ENCODE data around the gene RASA3. TPM values are rescaled to one million over a fixed set of nuclear protein-coding genes. Genes with fewer than 3 reads are reported as not detected.

Gene RASA3
- total and polyA plus RNA-seq, 9 of the 15 experiments (the other 6 are each of a cell fraction or from before 2014, with no cell fraction given): 0.72 to 25.3 (median 14.4) TPM

DNA sequence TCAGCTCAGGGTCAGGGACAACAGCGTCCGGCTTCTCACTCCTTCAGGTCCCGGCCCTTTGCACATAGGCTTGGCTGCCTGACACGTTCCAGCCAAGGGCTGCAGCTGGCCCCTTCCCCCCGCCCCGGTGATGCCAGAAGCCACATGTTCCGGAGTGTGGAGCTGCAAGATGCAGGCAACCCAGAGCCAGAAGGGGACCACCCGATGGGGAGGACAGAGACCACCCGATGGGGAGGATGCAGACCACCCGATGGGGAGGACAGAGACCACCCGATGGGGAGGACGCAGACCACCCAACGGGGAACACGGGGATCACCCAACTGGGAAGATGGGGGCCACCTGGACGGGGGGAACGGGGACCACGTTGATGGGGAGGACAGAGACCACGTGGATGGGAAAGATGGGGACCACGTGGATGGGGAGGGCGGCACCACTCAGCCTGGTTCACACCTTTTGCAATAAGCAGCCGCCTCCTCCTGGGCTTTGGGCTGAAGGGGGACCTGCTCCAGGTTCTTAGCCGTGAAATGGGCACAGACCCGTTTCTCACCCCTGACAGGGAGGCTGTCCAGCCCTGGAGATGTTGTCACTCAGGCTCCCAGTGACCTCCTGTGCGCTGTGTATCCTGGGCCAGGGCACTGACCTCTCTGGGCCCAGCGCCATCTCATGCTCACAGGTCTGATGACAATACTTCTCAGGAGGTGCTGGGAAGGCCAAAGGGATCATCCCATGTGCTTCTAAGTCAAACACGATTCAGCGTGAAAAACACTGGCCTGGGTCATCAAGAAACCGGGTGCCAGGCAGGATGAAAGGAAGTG lies 193.1 kb downstream of the RASA3 start (continued):
- TF ChIP-seq, protein P1, sequence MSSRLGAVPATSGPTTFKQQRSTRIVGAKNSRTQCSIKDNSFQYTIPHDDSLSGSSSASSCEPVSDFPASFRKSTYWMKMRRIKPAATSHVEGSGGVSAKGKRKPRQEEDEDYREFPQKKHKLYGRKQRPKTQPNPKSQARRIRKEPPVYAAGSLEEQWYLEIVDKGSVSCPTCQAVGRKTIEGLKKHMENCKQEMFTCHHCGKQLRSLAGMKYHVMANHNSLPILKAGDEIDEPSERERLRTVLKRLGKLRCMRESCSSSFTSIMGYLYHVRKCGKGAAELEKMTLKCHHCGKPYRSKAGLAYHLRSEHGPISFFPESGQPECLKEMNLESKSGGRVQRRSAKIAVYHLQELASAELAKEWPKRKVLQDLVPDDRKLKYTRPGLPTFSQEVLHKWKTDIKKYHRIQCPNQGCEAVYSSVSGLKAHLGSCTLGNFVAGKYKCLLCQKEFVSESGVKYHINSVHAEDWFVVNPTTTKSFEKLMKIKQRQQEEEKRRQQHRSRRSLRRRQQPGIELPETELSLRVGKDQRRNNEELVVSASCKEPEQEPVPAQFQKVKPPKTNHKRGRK (tag; IDR thresholded peaks at IDR 0.05): no peak
- TF ChIP-seq, protein P2, sequence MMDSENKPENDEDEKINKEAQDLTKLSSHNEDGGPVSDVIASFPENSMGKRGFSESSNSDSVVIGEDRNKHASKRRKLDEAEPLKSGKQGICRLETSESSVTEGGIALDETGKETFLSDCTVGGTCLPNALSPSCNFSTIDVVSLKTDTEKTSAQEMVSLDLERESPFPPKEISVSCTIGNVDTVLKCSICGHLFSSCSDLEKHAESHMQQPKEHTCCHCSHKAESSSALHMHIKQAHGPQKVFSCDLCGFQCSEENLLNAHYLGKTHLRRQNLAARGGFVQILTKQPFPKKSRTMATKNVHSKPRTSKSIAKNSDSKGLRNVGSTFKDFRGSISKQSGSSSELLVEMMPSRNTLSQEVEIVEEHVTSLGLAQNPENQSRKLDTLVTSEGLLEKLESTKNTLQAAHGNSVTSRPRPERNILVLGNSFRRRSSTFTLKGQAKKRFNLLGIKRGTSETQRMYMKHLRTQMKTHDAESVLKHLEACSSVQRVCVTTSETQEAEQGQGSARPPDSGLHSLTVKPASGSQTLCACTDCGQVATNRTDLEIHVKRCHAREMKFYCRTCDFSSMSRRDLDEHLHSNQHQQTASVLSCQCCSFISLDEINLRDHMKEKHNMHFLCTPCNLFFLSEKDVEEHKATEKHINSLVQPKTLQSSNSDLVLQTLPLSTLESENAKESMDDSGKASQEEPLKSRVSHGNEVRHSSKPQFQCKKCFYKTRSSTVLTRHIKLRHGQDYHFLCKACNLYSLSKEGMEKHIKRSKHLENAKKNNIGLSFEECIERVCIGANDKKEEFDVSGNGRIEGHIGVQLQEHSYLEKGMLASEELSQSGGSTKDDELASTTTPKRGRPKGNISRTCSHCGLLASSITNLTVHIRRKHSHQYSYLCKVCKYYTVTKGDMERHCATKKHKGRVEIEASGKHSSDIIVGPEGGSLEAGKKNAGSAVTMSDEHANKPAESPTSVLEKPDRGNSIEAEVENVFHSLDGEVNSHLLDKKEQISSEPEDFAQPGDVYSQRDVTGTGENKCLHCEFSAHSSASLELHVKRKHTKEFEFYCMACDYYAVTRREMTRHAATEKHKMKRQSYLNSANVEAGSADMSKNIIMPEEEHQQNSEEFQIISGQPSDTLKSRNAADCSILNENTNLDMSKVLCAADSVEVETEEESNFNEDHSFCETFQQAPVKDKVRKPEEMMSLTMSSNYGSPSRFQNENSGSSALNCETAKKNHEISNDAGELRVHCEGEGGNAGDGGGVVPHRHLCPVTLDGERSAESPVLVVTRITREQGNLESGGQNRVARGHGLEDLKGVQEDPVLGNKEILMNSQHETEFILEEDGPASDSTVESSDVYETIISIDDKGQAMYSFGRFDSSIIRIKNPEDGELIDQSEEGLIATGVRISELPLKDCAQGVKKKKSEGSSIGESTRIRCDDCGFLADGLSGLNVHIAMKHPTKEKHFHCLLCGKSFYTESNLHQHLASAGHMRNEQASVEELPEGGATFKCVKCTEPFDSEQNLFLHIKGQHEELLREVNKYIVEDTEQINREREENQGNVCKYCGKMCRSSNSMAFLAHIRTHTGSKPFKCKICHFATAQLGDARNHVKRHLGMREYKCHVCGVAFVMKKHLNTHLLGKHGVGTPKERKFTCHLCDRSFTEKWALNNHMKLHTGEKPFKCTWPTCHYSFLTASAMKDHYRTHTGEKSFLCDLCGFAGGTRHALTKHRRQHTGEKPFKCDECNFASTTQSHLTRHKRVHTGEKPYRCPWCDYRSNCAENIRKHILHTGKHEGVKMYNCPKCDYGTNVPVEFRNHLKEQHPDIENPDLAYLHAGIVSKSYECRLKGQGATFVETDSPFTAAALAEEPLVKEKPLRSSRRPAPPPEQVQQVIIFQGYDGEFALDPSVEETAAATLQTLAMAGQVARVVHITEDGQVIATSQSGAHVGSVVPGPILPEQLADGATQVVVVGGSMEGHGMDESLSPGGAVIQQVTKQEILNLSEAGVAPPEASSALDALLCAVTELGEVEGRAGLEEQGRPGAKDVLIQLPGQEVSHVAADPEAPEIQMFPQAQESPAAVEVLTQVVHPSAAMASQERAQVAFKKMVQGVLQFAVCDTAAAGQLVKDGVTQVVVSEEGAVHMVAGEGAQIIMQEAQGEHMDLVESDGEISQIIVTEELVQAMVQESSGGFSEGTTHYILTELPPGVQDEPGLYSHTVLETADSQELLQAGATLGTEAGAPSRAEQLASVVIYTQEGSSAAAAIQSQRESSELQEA (IDR thresholded peaks at IDR 0.05; ENCODE audit: low read depth): no peak
- no peak for TF ChIP-seq HMG20B (CRISPR knock-in tag; IDR thresholded peaks at IDR 0.05)
- TF ChIP-seq, protein P3, sequence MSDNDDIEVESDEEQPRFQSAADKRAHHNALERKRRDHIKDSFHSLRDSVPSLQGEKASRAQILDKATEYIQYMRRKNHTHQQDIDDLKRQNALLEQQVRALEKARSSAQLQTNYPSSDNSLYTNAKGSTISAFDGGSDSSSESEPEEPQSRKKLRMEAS (CRISPR knock-in tag; IDR thresholded peaks at IDR 0.05): peak; percentile 46
- TF ChIP-seq, protein P4, sequence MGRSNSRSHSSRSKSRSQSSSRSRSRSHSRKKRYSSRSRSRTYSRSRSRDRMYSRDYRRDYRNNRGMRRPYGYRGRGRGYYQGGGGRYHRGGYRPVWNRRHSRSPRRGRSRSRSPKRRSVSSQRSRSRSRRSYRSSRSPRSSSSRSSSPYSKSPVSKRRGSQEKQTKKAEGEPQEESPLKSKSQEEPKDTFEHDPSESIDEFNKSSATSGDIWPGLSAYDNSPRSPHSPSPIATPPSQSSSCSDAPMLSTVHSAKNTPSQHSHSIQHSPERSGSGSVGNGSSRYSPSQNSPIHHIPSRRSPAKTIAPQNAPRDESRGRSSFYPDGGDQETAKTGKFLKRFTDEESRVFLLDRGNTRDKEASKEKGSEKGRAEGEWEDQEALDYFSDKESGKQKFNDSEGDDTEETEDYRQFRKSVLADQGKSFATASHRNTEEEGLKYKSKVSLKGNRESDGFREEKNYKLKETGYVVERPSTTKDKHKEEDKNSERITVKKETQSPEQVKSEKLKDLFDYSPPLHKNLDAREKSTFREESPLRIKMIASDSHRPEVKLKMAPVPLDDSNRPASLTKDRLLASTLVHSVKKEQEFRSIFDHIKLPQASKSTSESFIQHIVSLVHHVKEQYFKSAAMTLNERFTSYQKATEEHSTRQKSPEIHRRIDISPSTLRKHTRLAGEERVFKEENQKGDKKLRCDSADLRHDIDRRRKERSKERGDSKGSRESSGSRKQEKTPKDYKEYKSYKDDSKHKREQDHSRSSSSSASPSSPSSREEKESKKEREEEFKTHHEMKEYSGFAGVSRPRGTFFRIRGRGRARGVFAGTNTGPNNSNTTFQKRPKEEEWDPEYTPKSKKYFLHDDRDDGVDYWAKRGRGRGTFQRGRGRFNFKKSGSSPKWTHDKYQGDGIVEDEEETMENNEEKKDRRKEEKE (IDR thresholded peaks at IDR 0.05; ENCODE audit: borderline replicate concordance in 1 of 2, control insufficient read depth in 1 of 2, low read depth in 2 of 2, low read length in 1 of 2): no peak
- TF ChIP-seq ZBTB8A (IDR thresholded peaks at IDR 0.05; ENCODE audit: partially characterized antibody): no peak
- no peak for TF ChIP-seq ZNF146 (CRISPR knock-in tag; IDR thresholded peaks at IDR 0.05; ENCODE audit: unreplicated experiment)
- TF ChIP-seq PPARD (CRISPR knock-in tag; IDR thresholded peaks at IDR 0.05): no peak
- TF ChIP-seq ZNF311 (CRISPR knock-in tag; IDR thresholded peaks at IDR 0.05): no peak
- peak; percentile 68 for TF ChIP-seq ZNF263 (CRISPR knock-in tag; IDR thresholded peaks at IDR 0.05; ENCODE audit: borderline replicate concordance)
- no peak for TF ChIP-seq BACH1 (tag; IDR thresholded peaks at IDR 0.05)
- no peak for TF ChIP-seq TAF15 (IDR thresholded peaks at IDR 0.05; ENCODE audit: low read depth, low read length)
- no peak for TF ChIP-seq MYBL2 (IDR thresholded peaks at IDR 0.05; ENCODE audit: low read depth)
- TF ChIP-seq MYBL2 (CRISPR knock-in tag; IDR thresholded peaks at IDR 0.05; ENCODE audit: borderline replicate concordance): no peak

Measured in K562 (cell line).